ENCODE data around the gene NOS1AP.
"Not testable (repeated sequence)": the region's sequence is repeated elsewhere in the genome, so short reads cannot be mapped to it uniquely, and the experiment has no call there.

Gene NOS1AP

GRCh38 chr1:162069334-162070093 is at the start of gene NOS1AP:
NOS1AP (plus strand) TSS chr1:162069691; CDS start chr1:162070178, 487 bp downstream.
- DNase-seq (ENCODE audit: low read depth, low spot score): peak; percentile 65

- DNase-seq (ENCODE audit: low read depth, low spot score): no peak
These were observed 49.3 kb upstream of the NOS1AP start for GRCh38 chr1:162020150-162020549.

- DNase-seq (ENCODE audit: low read depth, low spot score): no peak
These were observed 48.4 kb upstream of the NOS1AP start for GRCh38 chr1:162021124-162021523.

GRCh38 chr1:162022626-162023025 is 46.9 kb upstream of the NOS1AP start:
- DNase-seq (ENCODE audit: low read depth, low spot score): no peak

GRCh38 chr1:162023181-162023546 is 46.3 kb upstream of the NOS1AP start:
- DNase-seq (ENCODE audit: low read depth, low spot score): no peak

GRCh38 chr1:162023547-162024501 is 45.7 kb upstream of the NOS1AP start, which contains the start of gene OLFML2B:
OLFML2B (minus strand) TSS chr1:162023869; CDS start chr1:162023430, 439 bp downstream.
- DNase-seq (ENCODE audit: low read depth, low spot score): peak; percentile 71

- DNase-seq (ENCODE audit: low read depth, low spot score): no peak
These were observed 44.0 kb upstream of the NOS1AP start for GRCh38 chr1:162025541-162025940.

- no peak for DNase-seq (ENCODE audit: low read depth, low spot score)
These were observed 42.6 kb upstream of the NOS1AP start for GRCh38 chr1:162026881-162027280.

GRCh38 chr1:162028726-162029125 is 40.8 kb upstream of the NOS1AP start:
- DNase-seq (ENCODE audit: low read depth, low spot score): no peak

- DNase-seq (ENCODE audit: low read depth, low spot score): no peak
These were observed 40.3 kb upstream of the NOS1AP start for GRCh38 chr1:162029157-162029556.

GRCh38 chr1:162030759-162031280 is 38.7 kb upstream of the NOS1AP start:
- no peak for DNase-seq (ENCODE audit: low read depth, low spot score)

GRCh38 chr1:162033428-162033827 is 36.1 kb upstream of the NOS1AP start:
- DNase-seq (ENCODE audit: low read depth, low spot score): no peak

GRCh38 chr1:162035241-162035640 is 34.2 kb upstream of the NOS1AP start:
- no peak for DNase-seq (ENCODE audit: low read depth, low spot score)

GRCh38 chr1:162036163-162036562 is 33.3 kb upstream of the NOS1AP start:
- DNase-seq (ENCODE audit: low read depth, low spot score): no peak

- DNase-seq (ENCODE audit: low read depth, low spot score): no peak
These were observed 30.9 kb upstream of the NOS1AP start for GRCh38 chr1:162038624-162039023.

GRCh38 chr1:162040001-162040400 is 29.5 kb upstream of the NOS1AP start:
- DNase-seq (ENCODE audit: low read depth, low spot score): no peak

GRCh38 chr1:162040657-162041056 is 28.8 kb upstream of the NOS1AP start:
- peak; percentile 56 for DNase-seq (ENCODE audit: low read depth, low spot score)

GRCh38 chr1:162042361-162042760 is 27.1 kb upstream of the NOS1AP start:
- no peak for DNase-seq (ENCODE audit: low read depth, low spot score)

GRCh38 chr1:162046921-162047320 is 22.6 kb upstream of the NOS1AP start:
- no peak for DNase-seq (ENCODE audit: low read depth, low spot score)

GRCh38 chr1:162053949-162054348 is 15.5 kb upstream of the NOS1AP start:
- not testable (repeated sequence) for DNase-seq (ENCODE audit: low read depth, low spot score)

- peak; percentile 47 for DNase-seq (ENCODE audit: low read depth, low spot score)
These were observed 14.4 kb upstream of the NOS1AP start for GRCh38 chr1:162055062-162055461.

- DNase-seq (ENCODE audit: low read depth, low spot score): peak; percentile 80
These were observed 13.4 kb upstream of the NOS1AP start for GRCh38 chr1:162056043-162056442.
